SK-N-SH treated with all-trans-retinoic acid at 6 μM for 48 hours (cell line): ENCODE data around the gene AUH.

Experiments used
- ATAC-seq: fragments of 200-7000 bp; cut with Tn5 transposase; 3 replicates; pipeline ENCODE4 v1.9.1; 2020; ENCODE audit warnings: mild to moderate bottlenecking, moderate library complexity
- ARNTL ChIP-seq: fragments of 450-650 bp; formaldehyde crosslinking; IDR thresholded peaks from 2 replicates; pipeline ENCODE4 v1.5.0; 2020; ENCODE audit warnings: low read depth, mild to moderate bottlenecking, moderate library complexity, borderline replicate concordance
- CREB5 ChIP-seq: fragments of 250-450 bp; sonication (Bioruptor Pico); IDR thresholded peaks from 2 replicates; pipeline ENCODE4 v1.5.1; 2020; ENCODE audit warnings: low read depth, mild to moderate bottlenecking, moderate library complexity
- CSDC2 ChIP-seq: fragments of 250-450 bp; sonication (Bioruptor Pico); IDR thresholded peaks from 2 replicates; pipeline ENCODE4 v1.5.0; 2020; ENCODE audit warnings: mild to moderate bottlenecking, moderate library complexity
- CSRNP3 ChIP-seq: fragments of 250-450 bp; sonication (Bioruptor Pico); IDR thresholded peaks from 2 replicates; pipeline ENCODE4 v1.5.1; 2021; ENCODE audit warnings: mild to moderate bottlenecking, moderate library complexity
- ESRRG ChIP-seq: fragments of 250-450 bp; sonication (Bioruptor Pico); IDR thresholded peaks from 2 replicates; pipeline ENCODE4 v1.6.1; 2021; ENCODE audit warnings: mild to moderate bottlenecking
- ISL1 ChIP-seq: fragments of 250-450 bp; sonication (Bioruptor Pico); IDR thresholded peaks from 2 replicates; pipeline ENCODE4 v2.1.2; 2022; ENCODE audit warnings: mild to moderate bottlenecking, moderate library complexity
- OSR1 ChIP-seq: fragments of 250-450 bp; sonication (Bioruptor Pico); IDR thresholded peaks from 2 replicates; pipeline ENCODE4 v1.8.0; 2022; ENCODE audit warnings: moderate library complexity, mild to moderate bottlenecking, inconsistent platforms
- PATZ1 ChIP-seq: fragments of 250-450 bp; sonication (Bioruptor Pico); IDR thresholded peaks from 2 replicates; pipeline ENCODE4 v1.8.0; 2020; ENCODE audit warnings: mild to moderate bottlenecking, moderate library complexity, borderline replicate concordance
- POU6F1 ChIP-seq: fragments of 250-450 bp; sonication (Bioruptor Pico); IDR thresholded peaks from 2 replicates; pipeline ENCODE4 v1.8.0; 2021; ENCODE audit warnings: low read depth, mild to moderate bottlenecking, moderate library complexity, borderline replicate concordance
- PPARA ChIP-seq: fragments of 250-450 bp; sonication (Bioruptor Pico); IDR thresholded peaks from 2 replicates; pipeline ENCODE4 v1.5.0; 2020; ENCODE audit warnings: mild to moderate bottlenecking, borderline replicate concordance
- RARB ChIP-seq: fragments of 250-450 bp; sonication (Bioruptor Pico); IDR thresholded peaks from 2 replicates; pipeline ENCODE4 v1.8.0; 2021; ENCODE audit warnings: mild to moderate bottlenecking, moderate library complexity
- SNAI2 ChIP-seq: fragments of 250-450 bp; sonication (Bioruptor Pico); IDR thresholded peaks from 2 replicates; pipeline ENCODE4 v1.5.0; 2020; ENCODE audit warnings: mild to moderate bottlenecking, moderate library complexity
- TCF4 ChIP-seq: fragments of 250-450 bp; sonication (Bioruptor Pico); IDR thresholded peaks from 2 replicates; pipeline ENCODE4 v1.8.0; 2021; ENCODE audit warnings: mild to moderate bottlenecking, moderate library complexity, borderline replicate concordance
- TOX ChIP-seq: fragments of 250-450 bp; sonication (Bioruptor Pico); IDR thresholded peaks from 2 replicates; pipeline ENCODE4 v1.8.0; 2021; ENCODE audit warnings: mild to moderate bottlenecking, moderate library complexity, borderline replicate concordance
- TSHZ2 ChIP-seq: fragments of 250-450 bp; sonication (Bioruptor Pico); IDR thresholded peaks from 2 replicates; pipeline ENCODE4 v1.5.0; 2020; ENCODE audit warnings: mild to moderate bottlenecking, moderate library complexity
- ZC3H10 ChIP-seq: fragments of 250-450 bp; sonication (Bioruptor Pico); IDR thresholded peaks from 2 replicates; pipeline ENCODE4 v1.5.1; 2021; ENCODE audit warnings: mild to moderate bottlenecking, moderate library complexity
- ZFP3 ChIP-seq: fragments of 250-450 bp; sonication (Bioruptor Pico); IDR thresholded peaks from 2 replicates; pipeline ENCODE4 v1.5.0; 2020; ENCODE audit warnings: mild to moderate bottlenecking, moderate library complexity
- ZFP30 ChIP-seq: fragments of 450-650 bp; formaldehyde crosslinking; IDR thresholded peaks from 2 replicates; pipeline ENCODE4 v1.5.0; 2022; ENCODE audit warnings: mild to moderate bottlenecking, moderate library complexity
- ZNF565 ChIP-seq: fragments of 450-650 bp; formaldehyde crosslinking; conservative IDR thresholded peaks from 2 replicates; pipeline ENCODE4 v1.5.0; 2020; ENCODE audit warnings: low read depth, mild to moderate bottlenecking, moderate library complexity
- ZNF70 ChIP-seq: fragments of 450-650 bp; formaldehyde crosslinking; IDR thresholded peaks from 2 replicates; pipeline ENCODE4 v1.5.0; 2020; ENCODE audit warnings: mild to moderate bottlenecking, moderate library complexity
- ZNF8 ChIP-seq: fragments of 450-650 bp; formaldehyde crosslinking; IDR thresholded peaks from 2 replicates; pipeline ENCODE4 v1.5.0; 2020; ENCODE audit warnings: mild to moderate bottlenecking, moderate library complexity

The AUH gene

DNA sequence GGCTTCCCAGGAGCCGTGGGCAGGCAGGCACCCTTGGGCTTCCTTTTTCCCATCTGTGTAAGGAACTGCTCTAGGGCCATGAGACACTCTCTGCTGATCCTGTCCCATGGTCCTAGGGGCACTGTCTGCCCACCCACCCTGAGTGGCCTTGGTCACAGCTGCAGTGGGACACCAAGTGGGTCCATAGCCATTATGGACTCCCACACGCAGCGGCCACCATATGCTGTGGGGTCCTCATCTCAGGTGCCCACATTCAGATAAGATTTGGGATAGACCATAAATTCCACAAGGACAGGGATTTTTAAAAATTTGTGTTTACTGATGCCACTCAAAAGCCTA is 180.8 kb downstream of the AUH start:
- no peak for TF ChIP-seq ZC3H10 (CRISPR knock-in tag)
- TF ChIP-seq TOX (CRISPR knock-in tag), result no peak
- TF ChIP-seq PPARA (CRISPR knock-in tag), result no peak
- TF ChIP-seq ZNF8 (CRISPR knock-in tag), result no peak
- no peak for TF ChIP-seq CSRNP3 (CRISPR knock-in tag)
- no peak for TF ChIP-seq ZNF565 (CRISPR knock-in tag)
- TF ChIP-seq OSR1 (CRISPR knock-in tag), result no peak
- TF ChIP-seq TCF4 (CRISPR knock-in tag), result no peak
- no peak for TF ChIP-seq ISL1 (CRISPR knock-in tag)
- TF ChIP-seq TSHZ2, result no peak
- no peak for TF ChIP-seq PATZ1
- no peak for TF ChIP-seq SNAI2 (CRISPR knock-in tag)
- TF ChIP-seq ZNF70 (CRISPR knock-in tag), result no peak
- TF ChIP-seq ZFP30, result no peak
- TF ChIP-seq RARB (CRISPR knock-in tag), result no peak
- TF ChIP-seq ARNTL (CRISPR knock-in tag), result no peak
- TF ChIP-seq ESRRG (CRISPR knock-in tag), result no peak
- no peak for TF ChIP-seq POU6F1
- no peak for TF ChIP-seq CREB5 (CRISPR knock-in tag)
- ATAC-seq, result no peak

DNA sequence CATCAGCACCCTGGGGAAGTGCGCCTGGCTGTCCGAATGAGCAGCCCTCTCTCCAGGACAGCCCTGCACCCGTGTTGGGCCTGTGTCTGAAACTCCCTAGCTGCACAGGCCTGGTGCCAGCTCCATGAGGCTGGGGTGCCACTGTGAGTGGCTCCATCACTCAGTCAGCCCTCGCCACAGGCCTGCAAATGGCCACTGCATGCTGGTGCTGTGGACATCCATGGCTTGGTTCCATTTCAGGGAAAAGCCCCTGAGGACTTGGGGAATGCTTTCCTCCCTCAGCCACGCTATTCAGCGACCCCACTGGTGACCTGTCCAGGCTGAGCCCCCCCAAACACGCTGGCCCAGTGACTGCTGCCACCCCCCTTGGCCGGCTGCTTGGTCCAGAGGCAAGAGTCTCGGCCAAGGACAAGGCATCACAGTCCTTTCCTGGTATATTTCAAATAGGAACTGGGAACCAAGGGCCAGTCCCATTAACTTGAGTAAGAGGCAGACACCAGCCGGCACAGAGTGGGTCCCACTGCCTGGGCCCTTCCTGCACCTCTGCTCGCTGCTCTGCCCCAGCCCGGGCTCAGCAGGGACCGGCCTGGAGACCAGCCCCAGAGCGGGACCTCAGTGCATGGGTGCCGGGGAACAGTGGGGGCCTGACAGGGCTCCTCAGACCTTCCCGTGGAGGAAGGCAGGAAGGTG is 181.3 kb downstream of the AUH start:
- no peak for ATAC-seq
- TF ChIP-seq ISL1 (CRISPR knock-in tag), result no peak
- TF ChIP-seq TSHZ2, result no peak
- no peak for TF ChIP-seq ZFP3 (CRISPR knock-in tag)
- no peak for TF ChIP-seq SNAI2 (CRISPR knock-in tag)
- TF ChIP-seq ZNF565 (CRISPR knock-in tag), result no peak
- TF ChIP-seq CSRNP3 (CRISPR knock-in tag), result no peak
- TF ChIP-seq ZNF8 (CRISPR knock-in tag), result no peak
- TF ChIP-seq CSDC2 (CRISPR knock-in tag), result no peak
